ENCODE measurements around the gene TMEM182. TPM values are rescaled to one million over a fixed set of nuclear protein-coding genes. Genes with fewer than 3 reads are reported as not detected.

TMEM182 gene
- total and polyA plus RNA-seq, 9 of the 15 experiments (the other 6 are each of a cell fraction or from before 2014, with no cell fraction given): 5.2 to 11.4 (median 7.5) TPM

DNA sequence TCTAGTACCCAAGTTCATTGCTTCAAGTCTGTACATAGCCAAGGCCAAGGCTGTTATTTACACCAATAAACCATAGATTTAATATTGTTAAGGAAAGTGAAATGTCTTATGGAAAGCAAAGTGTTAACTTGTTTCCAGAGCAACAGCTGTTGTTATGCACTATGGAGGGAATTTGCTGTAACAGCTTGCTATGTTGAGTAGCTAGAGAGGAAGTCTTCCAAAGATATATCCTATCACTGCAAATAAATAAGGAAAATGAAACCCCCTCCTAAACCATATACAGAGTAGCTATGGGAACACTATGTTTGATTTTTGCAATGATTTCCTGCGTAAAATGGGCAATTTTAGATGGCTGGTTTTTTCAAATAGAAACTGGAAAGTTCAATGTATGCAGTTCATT is 21.1 kb downstream of the TMEM182 start:
- Histone ChIP-seq H3K4me3 (no peak overlapping the region), H4K20me1 (replicated peaks; ENCODE audit: control insufficient read depth, insufficient read depth, low read length) (no peaks in the 10 kb centered on the region), H3K27ac (ENCODE audit: extremely low read depth, low read depth, low read length) (no peak overlapping the region), H2AFZ (ENCODE audit: low read depth, low read length) (no peak overlapping the region), H3K36me3 (ENCODE audit: control insufficient read depth, insufficient read depth, low read length) (no peaks in the 10 kb centered on the region; the same call in 2 of the 3 replicates), H3K4me2 (ENCODE audit: insufficient read depth, low read length) (no peak overlapping the region), H3K27me3 (ENCODE audit: control insufficient read depth in 2 of 2, insufficient read depth in 2 of 2, low read length in 2 of 2) (no peaks in the 10 kb centered on the region), H3K9me1 (ENCODE audit: control insufficient read depth, insufficient read depth, low read length) (no peaks in the 10 kb centered on the region), H3K79me2 (ENCODE audit: control insufficient read depth, insufficient read depth, low read length) (no peaks in the 10 kb centered on the region), H3K4me1 (replicated peaks in 1 of 2; ENCODE audit: control insufficient read depth in 2 of 2, insufficient read depth in 2 of 2, low read length in 2 of 2) (no peaks in the 10 kb centered on the region), H3K9me3 (replicated peaks; ENCODE audit: control insufficient read depth, insufficient read depth, low read depth, low read length) (no peaks in the 10 kb centered on the region), H3K9ac (ENCODE audit: insufficient read depth in 1 of 2, low read depth in 2 of 2, low read length in 2 of 2) (no peak overlapping the region)
- ChIA-PET CTCF (ENCODE audit: low intra/inter-chr PET ratio) (no interaction called here), POLR2A (interaction anchor here (1.4 kb wide), 1 partner anchor 29 kb away, joined by 3 read pairs; no protein-coding TSS in a partner anchor)
- TF ChIP-seq SMARCE1 (IDR thresholded peaks at IDR 0.05) (no peak), DPF2 (IDR thresholded peaks at IDR 0.05) (no peak), ZBTB12 (CRISPR knock-in tag; IDR thresholded peaks at IDR 0.05) (no peak), MEF2D (tag; conservative IDR thresholded peaks at IDR 0.05; ENCODE audit: low read depth) (no peak), TOE1 (IDR thresholded peaks at IDR 0.05; ENCODE audit: borderline replicate concordance) (no peak), TOE1 (CRISPR knock-in tag; IDR thresholded peaks at IDR 0.05; ENCODE audit: borderline replicate concordance, low read depth) (no peak), GATAD2B (IDR thresholded peaks at IDR 0.05; ENCODE audit: borderline replicate concordance) (no peak), ELF4 (CRISPR knock-in tag; IDR thresholded peaks at IDR 0.05) (no peak)
- TF ChIP-seq, protein P1, sequence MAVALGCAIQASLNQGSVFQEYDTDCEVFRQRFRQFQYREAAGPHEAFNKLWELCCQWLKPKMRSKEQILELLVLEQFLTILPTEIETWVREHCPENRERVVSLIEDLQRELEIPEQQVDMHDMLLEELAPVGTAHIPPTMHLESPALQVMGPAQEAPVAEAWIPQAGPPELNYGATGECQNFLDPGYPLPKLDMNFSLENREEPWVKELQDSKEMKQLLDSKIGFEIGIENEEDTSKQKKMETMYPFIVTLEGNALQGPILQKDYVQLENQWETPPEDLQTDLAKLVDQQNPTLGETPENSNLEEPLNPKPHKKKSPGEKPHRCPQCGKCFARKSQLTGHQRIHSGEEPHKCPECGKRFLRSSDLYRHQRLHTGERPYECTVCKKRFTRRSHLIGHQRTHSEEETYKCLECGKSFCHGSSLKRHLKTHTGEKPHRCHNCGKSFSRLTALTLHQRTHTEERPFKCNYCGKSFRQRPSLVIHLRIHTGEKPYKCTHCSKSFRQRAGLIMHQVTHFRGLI (CRISPR knock-in tag; IDR thresholded peaks at IDR 0.05): no peak
- BruUV-seq (replicated peaks): no TSS peak
- no peak for FAIRE-seq
- in situ Hi-C loops (cut with MboI) (no loop called here), intact Hi-C loops (cut with micrococcal nuclease) (no loop called here)
- no peak for ATAC-seq
- no peak for DNase-seq (ENCODE audit: extremely low read depth in 1 of 4, low spot score in 3 of 4)
- 56% methylated on average over 1 of the region's 1 CpG for WGBS (ENCODE audit: insufficient coverage, low coverage, missing lambda C conversion rate)

All from K562 (cell line).